Astrocyte (in vitro differentiated cells and primary cell): ENCODE data around the gene ERCC3.

Source experiments
- CTCF ChIP-seq: IDR thresholded peaks from 2 replicates; pipeline ENCODE4 v1.5.1; 2011; ENCODE audit warnings: low read depth, mild to moderate bottlenecking, inconsistent platforms, low read length, moderate library complexity; ENCODE audit not compliant: insufficient read depth
- EZH2 ChIP-seq: IDR thresholded peaks from 2 replicates; pipeline ENCODE4 v1.6.1; 2012; ENCODE audit warnings: mild to moderate bottlenecking, low read length, inconsistent platforms; ENCODE audit not compliant: insufficient read depth

DNA sequence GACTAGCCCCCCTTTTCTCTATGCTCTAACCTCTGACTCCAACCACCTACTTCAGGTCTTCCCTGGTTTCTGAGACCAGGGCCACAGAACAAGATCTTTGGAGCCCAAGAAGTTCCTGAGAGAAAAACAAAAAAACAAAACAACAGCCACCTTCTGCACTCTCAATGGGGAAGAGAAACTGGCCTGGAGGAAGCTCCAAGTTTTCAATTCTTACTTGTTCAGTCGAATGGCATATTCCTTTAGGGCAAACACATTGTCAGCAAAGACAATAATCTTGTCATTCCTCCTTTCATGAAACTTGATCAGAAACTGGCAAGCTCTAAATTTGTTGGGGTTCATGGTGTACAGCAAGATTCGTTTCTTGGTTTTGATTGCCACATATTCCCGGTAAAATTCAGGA lies 15.0 kb downstream of the ERCC3 start:
- TF ChIP-seq CTCF (no peak), EZH2 (no peak)
